ENCODE results near the gene AVPR2.

The AVPR2 gene

DNA sequence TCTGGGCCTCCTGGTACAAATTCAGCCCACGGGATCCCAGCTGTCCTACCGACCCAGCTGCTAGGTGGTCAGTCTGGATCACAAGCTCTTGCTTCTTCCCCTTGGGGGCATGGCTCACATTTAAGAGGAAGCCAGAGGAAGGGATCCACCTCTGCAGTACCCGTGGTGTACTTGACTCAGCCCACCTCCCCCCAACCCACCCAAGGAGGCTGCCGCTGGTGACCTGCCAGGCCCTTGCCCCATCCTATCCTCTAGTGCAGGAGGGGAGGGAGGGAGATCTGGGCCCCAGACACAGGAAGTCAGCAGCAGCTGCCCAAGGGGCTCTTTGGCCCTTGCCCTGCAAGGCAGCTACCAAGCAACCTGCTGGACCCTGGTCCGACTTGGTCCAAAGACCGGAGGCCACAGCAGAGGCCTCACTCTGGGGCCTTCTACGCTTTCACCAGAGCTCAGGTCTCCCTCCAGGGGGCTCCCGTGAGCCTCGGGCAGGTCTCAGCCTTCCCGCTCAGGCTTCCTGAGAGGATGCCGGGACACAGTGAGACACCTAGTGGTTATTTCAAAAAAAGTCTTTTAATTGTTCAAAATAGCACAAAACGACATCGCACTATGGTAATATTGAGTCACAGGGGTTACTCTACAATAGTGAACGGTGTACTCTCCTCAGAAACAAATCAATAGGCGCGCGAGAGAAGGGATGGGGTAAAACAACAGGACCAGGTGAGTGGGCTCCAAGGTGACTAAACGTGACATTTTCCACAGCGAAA, 42.7 kb downstream of the AVPR2 start:
- Histone ChIP-seq H3K36me3 (ENCODE audit: control insufficient read depth in 2 of 2, insufficient read depth in 1 of 2, low read length in 2 of 2) (peaks cover 23 to 46% of the 10 kb centered on the region in 2 experiments), H3K4me1 (ENCODE audit: control insufficient read depth, insufficient read depth, low read length) (no peaks in the 10 kb centered on the region; the same call in 1 of the 2 replicates), H3K4me3 (ENCODE audit: low read depth, low read length) (no peak overlapping the region), H3K9me3 (ENCODE audit: control insufficient read depth, insufficient read depth, low read depth, low read length) (no peaks in the 10 kb centered on the region), H3K27ac (ENCODE audit: extremely low read depth, low read depth, low read length) (no peak overlapping the region)
- ChIA-PET CTCF (interaction anchor here (0.5 to 10.9 kb wide), 39 partner anchors 9 to 1814 kb away, joined by 3 to 267 read pairs (median 3); partner anchors contain the start of genes ARHGAP4, HCFC1, NAA10 and PLXNB3), POLR2A (interaction anchor here (0.6 to 5.2 kb wide), 9 partner anchors 13 to 459 kb away, joined by 3 to 38 read pairs (median 8); partner anchors contain the start of genes ARHGAP4, HCFC1, NAA10 and TMEM187)
- peak; percentile 50 for TF ChIP-seq ZNF629 (tag by site-specific recombination; IDR thresholded peaks at IDR 0.05)
- no peak for TF ChIP-seq ZNF335 (tag by site-specific recombination; conservative IDR thresholded peaks at IDR 0.05)
- TF ChIP-seq, protein P1, sequence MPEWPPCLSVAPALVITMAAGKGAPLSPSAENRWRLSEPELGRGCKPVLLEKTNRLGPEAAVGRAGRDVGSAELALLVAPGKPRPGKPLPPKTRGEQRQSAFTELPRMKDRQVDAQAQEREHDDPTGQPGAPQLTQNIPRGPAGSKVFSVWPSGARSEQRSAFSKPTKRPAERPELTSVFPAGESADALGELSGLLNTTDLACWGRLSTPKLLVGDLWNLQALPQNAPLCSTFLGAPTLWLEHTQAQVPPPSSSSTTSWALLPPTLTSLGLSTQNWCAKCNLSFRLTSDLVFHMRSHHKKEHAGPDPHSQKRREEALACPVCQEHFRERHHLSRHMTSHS (tag by site-specific recombination; IDR thresholded peaks at IDR 0.05): no peak
- TF ChIP-seq SALL2 (tag by site-specific recombination; IDR thresholded peaks at IDR 0.05; ENCODE audit: borderline replicate concordance): no peak
- no peak for TF ChIP-seq ZNF202 (tag by site-specific recombination; IDR thresholded peaks at IDR 0.05; ENCODE audit: borderline replicate concordance)
- TF ChIP-seq ZNF664 (tag by site-specific recombination; IDR thresholded peaks at IDR 0.05): no peak
- peak; percentile 28; the same call in 1 of the 2 replicates for TF ChIP-seq INSM2 (tag by site-specific recombination; IDR thresholded peaks at IDR 0.05)
- TF ChIP-seq ZNF311 (tag by site-specific recombination; IDR thresholded peaks at IDR 0.05; ENCODE audit: borderline replicate concordance): no peak
- TF ChIP-seq ZBTB10 (tag by site-specific recombination; IDR thresholded peaks at IDR 0.05): no peak
- TF ChIP-seq CTCF (tag by site-specific recombination; IDR thresholded peaks at IDR 0.05): peak; percentile 96
- 0 out of 2 replicates have a peak, but pooled peaks have one; percentile 14 for TF ChIP-seq ZBTB8A (tag by site-specific recombination; IDR thresholded peaks at IDR 0.05)
- TF ChIP-seq ZBTB48 (tag by site-specific recombination; IDR thresholded peaks at IDR 0.05): no peak
- TF ChIP-seq ZSCAN5A (tag by site-specific recombination; IDR thresholded peaks at IDR 0.05): no peak
- peak; percentile 74; the same call in 1 of the 2 replicates for TF ChIP-seq ZSCAN30 (tag by site-specific recombination; IDR thresholded peaks at IDR 0.05)
- no peak for TF ChIP-seq ZNF132 (tag by site-specific recombination; IDR thresholded peaks at IDR 0.05; ENCODE audit: borderline replicate concordance)
- TF ChIP-seq ZNF501 (tag by site-specific recombination; IDR thresholded peaks at IDR 0.05): no peak
- TF ChIP-seq, protein P2, sequence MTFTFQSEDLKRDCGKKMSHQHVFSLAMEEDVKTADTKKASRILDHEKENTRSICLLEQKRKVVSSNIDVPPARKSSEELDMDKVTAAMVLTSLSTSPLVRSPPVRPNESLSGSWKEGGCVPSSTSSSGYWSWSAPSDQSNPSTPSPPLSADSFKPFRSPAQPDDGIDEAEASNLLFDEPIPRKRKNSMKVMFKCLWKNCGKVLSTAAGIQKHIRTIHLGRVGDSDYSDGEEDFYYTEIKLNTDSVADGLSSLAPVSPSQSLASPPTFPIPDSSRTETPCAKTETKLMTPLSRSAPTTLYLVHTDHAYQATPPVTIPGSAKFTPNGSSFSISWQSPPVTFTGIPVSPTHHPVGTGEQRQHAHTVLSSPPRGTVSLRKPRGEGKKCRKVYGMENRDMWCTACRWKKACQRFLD (tag by site-specific recombination; IDR thresholded peaks at IDR 0.05): no peak
- TF ChIP-seq, protein P3, sequence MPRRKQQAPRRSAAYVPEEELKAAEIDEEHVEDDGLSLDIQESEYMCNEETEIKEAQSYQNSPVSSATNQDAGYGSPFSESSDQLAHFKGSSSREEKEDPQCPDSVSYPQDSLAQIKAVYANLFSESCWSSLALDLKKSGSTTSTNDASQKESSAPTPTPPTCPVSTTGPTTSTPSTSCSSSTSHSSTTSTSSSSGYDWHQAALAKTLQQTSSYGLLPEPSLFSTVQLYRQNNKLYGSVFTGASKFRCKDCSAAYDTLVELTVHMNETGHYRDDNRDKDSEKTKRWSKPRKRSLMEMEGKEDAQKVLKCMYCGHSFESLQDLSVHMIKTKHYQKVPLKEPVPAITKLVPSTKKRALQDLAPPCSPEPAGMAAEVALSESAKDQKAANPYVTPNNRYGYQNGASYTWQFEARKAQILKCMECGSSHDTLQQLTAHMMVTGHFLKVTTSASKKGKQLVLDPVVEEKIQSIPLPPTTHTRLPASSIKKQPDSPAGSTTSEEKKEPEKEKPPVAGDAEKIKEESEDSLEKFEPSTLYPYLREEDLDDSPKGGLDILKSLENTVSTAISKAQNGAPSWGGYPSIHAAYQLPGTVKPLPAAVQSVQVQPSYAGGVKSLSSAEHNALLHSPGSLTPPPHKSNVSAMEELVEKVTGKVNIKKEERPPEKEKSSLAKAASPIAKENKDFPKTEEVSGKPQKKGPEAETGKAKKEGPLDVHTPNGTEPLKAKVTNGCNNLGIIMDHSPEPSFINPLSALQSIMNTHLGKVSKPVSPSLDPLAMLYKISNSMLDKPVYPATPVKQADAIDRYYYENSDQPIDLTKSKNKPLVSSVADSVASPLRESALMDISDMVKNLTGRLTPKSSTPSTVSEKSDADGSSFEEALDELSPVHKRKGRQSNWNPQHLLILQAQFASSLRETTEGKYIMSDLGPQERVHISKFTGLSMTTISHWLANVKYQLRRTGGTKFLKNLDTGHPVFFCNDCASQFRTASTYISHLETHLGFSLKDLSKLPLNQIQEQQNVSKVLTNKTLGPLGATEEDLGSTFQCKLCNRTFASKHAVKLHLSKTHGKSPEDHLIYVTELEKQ (tag by site-specific recombination; IDR thresholded peaks at IDR 0.05; ENCODE audit: borderline replicate concordance): no peak
- TF ChIP-seq ZNF626 (tag by site-specific recombination; IDR thresholded peaks at IDR 0.05): no peak
